ENCODE measurements around the gene MTHFSD. TPM values are rescaled to one million over a fixed set of nuclear protein-coding genes. Genes with fewer than 3 reads are reported as not detected.

MTHFSD gene
- total RNA-seq, 3 donors from 2014 or later (not counting 1 experiment from before 2014, with no cell fraction given): 14.3 to 22.0 (median 16.9) TPM

DNA sequence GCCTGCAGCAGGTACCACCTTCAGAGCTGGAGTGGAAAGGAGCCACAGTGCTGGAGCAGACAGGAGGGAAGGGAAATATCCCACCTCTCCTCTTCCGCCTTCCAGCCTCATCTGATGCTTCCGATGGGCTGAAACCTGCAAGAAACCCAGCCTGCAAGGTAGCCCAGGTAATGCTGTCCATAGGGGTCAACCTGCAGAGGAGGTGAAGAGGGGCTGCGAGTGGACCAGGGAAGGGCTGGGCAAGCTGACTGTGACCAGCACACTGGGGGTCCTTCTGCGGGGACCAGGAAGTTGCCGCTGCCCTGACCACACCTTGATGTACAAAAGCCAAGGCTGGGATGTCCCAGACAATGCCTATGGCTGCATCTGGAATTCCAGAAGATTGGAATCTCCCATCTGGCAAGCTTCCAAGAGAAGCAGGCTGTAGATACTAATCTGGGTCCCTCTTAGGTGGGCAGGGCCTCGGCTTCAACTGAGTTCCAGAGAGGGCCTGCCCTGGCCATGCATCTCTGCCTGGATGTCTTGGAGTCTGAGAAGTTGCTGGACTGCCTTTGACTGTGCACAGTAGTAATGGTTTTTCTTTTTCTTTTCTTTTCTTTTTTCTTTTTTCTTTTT, 29.1 kb upstream of the MTHFSD start:
- no peak overlapping the region for H3K4me3 Mint-ChIP-seq
- Histone ChIP-seq H3K4me3 (ENCODE audit: low read length) (no peak overlapping the region), H3K36me3 (ENCODE audit: control insufficient read depth, insufficient read depth, low read length) (no peaks in the 10 kb centered on the region), H3K4me1 (ENCODE audit: control insufficient read depth, insufficient read depth, low read length) (no peaks in the 10 kb centered on the region), H3K9me3 (ENCODE audit: control insufficient read depth, insufficient read depth, low read length) (no peaks in the 10 kb centered on the region), H3K27ac (ENCODE audit: low read length) (no peak overlapping the region), H3K27me3 (ENCODE audit: control insufficient read depth, insufficient read depth, low read length) (peaks cover 9% of the 10 kb centered on the region)
- H3K9me3 Mint-ChIP-seq: no peaks in the 10 kb centered on the region
- peaks cover 22 to 27% of the 10 kb centered on the region in 2 donors for H3K27me3 Mint-ChIP-seq (ENCODE audit: low read depth in 2 of 2)
- intact Hi-C loops (cut with micrococcal nuclease): no loop called here
- DNase-seq (no peak), ATAC-seq (no peak)
- no peaks in the 10 kb centered on the region for H3K4me1 Mint-ChIP-seq
- H3K36me3 Mint-ChIP-seq: no peaks in the 10 kb centered on the region
- WGBS (ENCODE audit: insufficient coverage): 87% methylated on average over 6 of the region's 6 CpGs
- TF ChIP-seq, protein P1, sequence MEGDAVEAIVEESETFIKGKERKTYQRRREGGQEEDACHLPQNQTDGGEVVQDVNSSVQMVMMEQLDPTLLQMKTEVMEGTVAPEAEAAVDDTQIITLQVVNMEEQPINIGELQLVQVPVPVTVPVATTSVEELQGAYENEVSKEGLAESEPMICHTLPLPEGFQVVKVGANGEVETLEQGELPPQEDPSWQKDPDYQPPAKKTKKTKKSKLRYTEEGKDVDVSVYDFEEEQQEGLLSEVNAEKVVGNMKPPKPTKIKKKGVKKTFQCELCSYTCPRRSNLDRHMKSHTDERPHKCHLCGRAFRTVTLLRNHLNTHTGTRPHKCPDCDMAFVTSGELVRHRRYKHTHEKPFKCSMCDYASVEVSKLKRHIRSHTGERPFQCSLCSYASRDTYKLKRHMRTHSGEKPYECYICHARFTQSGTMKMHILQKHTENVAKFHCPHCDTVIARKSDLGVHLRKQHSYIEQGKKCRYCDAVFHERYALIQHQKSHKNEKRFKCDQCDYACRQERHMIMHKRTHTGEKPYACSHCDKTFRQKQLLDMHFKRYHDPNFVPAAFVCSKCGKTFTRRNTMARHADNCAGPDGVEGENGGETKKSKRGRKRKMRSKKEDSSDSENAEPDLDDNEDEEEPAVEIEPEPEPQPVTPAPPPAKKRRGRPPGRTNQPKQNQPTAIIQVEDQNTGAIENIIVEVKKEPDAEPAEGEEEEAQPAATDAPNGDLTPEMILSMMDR (IDR thresholded peaks at IDR 0.05): no peak
- no peak overlapping the region for H3K27ac Mint-ChIP-seq

DNA sequence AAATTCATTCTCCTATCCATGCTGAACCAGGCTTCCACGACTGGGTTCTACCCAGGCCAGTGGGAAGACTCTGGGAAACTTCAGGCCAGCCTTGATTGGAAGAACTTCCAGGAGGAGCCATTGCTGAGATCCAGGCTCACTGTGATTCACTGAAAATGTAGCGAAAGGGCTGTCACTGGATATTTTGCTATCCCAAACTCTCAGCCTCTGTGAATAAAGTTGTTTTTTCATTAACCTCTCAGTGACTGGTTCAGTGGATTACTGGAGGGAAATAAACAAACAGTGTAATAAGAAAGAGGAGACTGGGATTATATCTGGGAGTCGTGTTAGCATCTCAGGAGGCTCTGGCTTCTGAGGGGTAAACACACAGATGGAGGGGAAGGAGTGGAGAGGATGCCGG, 26.4 kb upstream of the MTHFSD start:
- Mint-ChIP-seq H3K4me3 (no peak overlapping the region), H3K27me3 (ENCODE audit: low read depth in 2 of 2) (peaks cover 45 to 52% of the 10 kb centered on the region in 2 donors), H3K4me1 (peaks cover 5% of the 10 kb centered on the region in 2 donors), H3K27ac (no peak overlapping the region), H3K9me3 (no peaks in the 10 kb centered on the region), H3K36me3 (no peaks in the 10 kb centered on the region)
- Histone ChIP-seq H3K27me3 (ENCODE audit: control insufficient read depth, insufficient read depth, low read length) (peaks cover 21% of the 10 kb centered on the region), H3K4me1 (ENCODE audit: control insufficient read depth, insufficient read depth, low read length) (peaks cover 3% of the 10 kb centered on the region), H3K9me3 (ENCODE audit: control insufficient read depth, insufficient read depth, low read length) (no peaks in the 10 kb centered on the region), H3K4me3 (ENCODE audit: low read length) (no peak overlapping the region), H3K27ac (ENCODE audit: low read length) (no peak overlapping the region), H3K36me3 (ENCODE audit: control insufficient read depth, insufficient read depth, low read length) (no peaks in the 10 kb centered on the region)
- ATAC-seq (no peak), DNase-seq (no peak)
- intact Hi-C loops (cut with micrococcal nuclease): no loop called here
- 82% methylated on average over 4 of the region's 4 CpGs for WGBS (ENCODE audit: insufficient coverage)
- TF ChIP-seq, protein P1 (IDR thresholded peaks at IDR 0.05): no peak

DNA sequence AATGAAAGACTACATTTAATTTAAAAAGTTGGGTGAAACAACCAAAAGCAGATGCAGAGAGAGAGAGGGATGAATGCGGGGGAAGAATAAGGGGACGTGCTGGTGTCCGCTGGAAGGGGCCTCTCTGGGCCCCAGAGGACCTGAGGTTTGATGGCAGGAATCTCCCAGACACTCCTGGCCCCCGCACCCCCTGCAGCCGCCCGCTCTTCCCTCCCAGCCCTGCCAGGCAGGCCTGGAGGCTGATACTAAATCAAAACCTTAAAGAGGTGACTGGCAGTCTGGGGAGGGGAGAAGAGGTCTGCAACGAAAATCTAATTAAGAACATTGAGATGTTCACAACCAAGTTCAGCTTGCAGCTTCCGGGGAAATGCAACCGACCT, 25.7 kb upstream of the MTHFSD start:
- Histone ChIP-seq H3K4me1 (ENCODE audit: control insufficient read depth, insufficient read depth, low read length) (peaks cover 9% of the 10 kb centered on the region), H3K9me3 (ENCODE audit: control insufficient read depth, insufficient read depth, low read length) (no peaks in the 10 kb centered on the region), H3K4me3 (ENCODE audit: low read length) (no peak overlapping the region), H3K27me3 (ENCODE audit: control insufficient read depth, insufficient read depth, low read length) (peaks cover 26% of the 10 kb centered on the region), H3K27ac (ENCODE audit: low read length) (no peak overlapping the region), H3K36me3 (ENCODE audit: control insufficient read depth, insufficient read depth, low read length) (no peaks in the 10 kb centered on the region)
- DNase-seq (no peak), ATAC-seq (no peak)
- peaks cover 50 to 55% of the 10 kb centered on the region in 2 donors for H3K27me3 Mint-ChIP-seq (ENCODE audit: low read depth in 2 of 2)
- H3K4me3 Mint-ChIP-seq: no peak overlapping the region
- TF ChIP-seq, protein P1 (IDR thresholded peaks at IDR 0.05): no peak
- no peaks in the 10 kb centered on the region for H3K36me3 Mint-ChIP-seq
- no peak overlapping the region for H3K27ac Mint-ChIP-seq
- intact Hi-C loops (cut with micrococcal nuclease): no loop called here
- H3K4me1 Mint-ChIP-seq: peaks cover 5 to 10% of the 10 kb centered on the region in 2 donors
- 90% methylated on average over 9 of the region's 9 CpGs for WGBS (ENCODE audit: insufficient coverage)
- H3K9me3 Mint-ChIP-seq: no peaks in the 10 kb centered on the region
